ENCODE measurements around the gene COL4A6.

DNA sequence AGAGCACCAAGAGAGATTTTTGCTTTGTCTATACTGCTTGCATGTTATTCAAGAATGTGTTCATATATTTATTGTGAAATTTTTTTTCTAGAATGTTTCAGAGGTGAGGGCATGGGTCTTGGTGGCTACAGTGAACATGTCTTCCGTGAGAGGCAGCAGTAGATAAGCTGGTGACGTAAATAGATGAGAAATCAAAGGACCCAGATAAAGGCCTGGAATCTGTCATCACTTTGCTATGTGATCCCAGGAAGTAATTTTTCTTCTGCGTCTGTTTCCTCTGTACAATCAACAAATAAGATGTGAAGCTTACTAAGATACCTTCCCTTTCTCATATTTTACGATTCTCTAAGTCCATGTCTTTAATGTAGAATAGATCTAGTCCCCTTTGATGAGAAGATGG lies 129.1 kb downstream of the COL4A6 start:
- TF ChIP-seq, protein P1, sequence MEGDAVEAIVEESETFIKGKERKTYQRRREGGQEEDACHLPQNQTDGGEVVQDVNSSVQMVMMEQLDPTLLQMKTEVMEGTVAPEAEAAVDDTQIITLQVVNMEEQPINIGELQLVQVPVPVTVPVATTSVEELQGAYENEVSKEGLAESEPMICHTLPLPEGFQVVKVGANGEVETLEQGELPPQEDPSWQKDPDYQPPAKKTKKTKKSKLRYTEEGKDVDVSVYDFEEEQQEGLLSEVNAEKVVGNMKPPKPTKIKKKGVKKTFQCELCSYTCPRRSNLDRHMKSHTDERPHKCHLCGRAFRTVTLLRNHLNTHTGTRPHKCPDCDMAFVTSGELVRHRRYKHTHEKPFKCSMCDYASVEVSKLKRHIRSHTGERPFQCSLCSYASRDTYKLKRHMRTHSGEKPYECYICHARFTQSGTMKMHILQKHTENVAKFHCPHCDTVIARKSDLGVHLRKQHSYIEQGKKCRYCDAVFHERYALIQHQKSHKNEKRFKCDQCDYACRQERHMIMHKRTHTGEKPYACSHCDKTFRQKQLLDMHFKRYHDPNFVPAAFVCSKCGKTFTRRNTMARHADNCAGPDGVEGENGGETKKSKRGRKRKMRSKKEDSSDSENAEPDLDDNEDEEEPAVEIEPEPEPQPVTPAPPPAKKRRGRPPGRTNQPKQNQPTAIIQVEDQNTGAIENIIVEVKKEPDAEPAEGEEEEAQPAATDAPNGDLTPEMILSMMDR (IDR thresholded peaks at IDR 0.05; ENCODE audit: extremely low read depth in 1 of 2, insufficient read depth in 1 of 2, low read depth in 1 of 2, low read length in 2 of 2) = no peak
- TF ChIP-seq MYC (IDR thresholded peaks at IDR 0.05; ENCODE audit: low read depth, low read length) = no peak

Measured in endothelial cell of umbilical vein (primary cell).